GM18511 (cell line): ENCODE data around the gene KRT80.

Experiments
- ATAC-seq: cut with Tn5 transposase; IDR thresholded peaks from one replicate; pipeline ENCODE4 v1.9.1; 2021; ENCODE audit warnings: mild to moderate bottlenecking, moderate library complexity; ENCODE audit not compliant: unreplicated experiment

Gene KRT80

DNA sequence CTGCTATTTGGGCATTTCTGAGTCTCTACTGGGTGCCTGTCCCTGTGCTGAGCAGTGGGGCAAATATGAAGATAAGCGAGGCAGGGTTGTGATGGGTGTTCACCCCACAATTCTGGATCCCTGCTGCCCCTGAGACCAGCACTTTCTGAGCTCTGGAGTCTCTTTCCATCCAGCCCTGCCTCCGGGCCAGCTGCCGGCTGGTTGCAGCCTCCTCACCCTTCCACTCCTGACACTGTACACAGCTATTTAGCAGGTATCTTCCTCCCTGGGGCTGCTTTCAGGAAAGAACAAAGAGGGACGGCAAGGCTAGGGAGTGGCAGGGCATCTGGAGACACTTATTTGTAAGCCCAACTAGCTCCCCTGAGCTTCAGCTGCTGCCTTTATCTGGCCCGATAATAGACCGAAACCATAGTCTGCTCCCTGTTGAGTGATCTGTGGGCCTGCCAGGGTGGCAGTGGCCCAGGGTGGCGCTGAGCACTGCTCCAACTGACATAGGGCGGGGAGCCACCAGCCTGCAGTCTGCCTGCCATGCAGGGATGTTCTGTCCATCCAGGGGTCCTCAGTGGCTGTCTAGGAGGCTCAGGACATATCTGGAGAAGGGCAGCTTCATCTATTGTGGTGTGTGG lies 7.6 kb upstream of the KRT80 start:
- no peak for ATAC-seq

DNA sequence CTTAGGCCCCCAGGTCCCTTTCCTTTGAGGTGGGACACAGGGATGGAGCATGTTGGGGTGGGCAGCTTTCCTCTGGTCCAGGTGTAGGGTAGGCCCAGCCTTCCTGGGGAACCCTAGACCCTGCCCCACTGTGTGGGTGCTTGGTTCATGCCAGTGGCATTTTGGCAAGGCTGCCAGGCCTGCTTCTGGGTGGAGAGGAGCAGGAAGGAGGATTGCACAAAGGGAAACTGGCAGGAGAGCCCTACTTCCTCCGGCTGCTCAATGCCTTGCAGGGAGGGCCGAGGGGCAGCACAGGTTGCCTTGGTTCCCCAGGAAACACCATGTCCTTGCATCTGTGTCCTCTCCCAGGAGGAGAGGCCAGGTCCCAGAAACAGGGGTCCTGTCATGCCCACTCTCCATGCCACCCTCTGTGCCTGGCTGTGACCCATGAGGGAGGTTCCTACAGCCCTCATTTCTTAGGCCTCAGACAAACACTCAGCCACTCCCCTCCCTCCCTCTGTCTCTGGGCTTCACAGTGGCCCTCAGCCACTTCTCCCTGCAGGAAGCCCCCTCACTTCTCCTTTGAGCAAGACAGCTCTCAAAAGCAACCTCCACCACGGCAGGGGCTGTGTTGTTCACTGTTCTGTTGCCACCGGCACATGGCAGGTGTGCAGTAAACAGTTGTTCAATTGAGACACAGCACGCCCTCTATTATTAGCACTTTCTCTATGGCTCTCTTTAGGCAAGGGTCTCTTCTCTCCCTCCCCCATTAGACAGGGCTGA lies 6.8 kb upstream of the KRT80 start:
- ATAC-seq, result no peak

- no peak for ATAC-seq
These were observed 5.8 kb upstream of the KRT80 start for GRCh38 chr12:52197371-52198231.

DNA sequence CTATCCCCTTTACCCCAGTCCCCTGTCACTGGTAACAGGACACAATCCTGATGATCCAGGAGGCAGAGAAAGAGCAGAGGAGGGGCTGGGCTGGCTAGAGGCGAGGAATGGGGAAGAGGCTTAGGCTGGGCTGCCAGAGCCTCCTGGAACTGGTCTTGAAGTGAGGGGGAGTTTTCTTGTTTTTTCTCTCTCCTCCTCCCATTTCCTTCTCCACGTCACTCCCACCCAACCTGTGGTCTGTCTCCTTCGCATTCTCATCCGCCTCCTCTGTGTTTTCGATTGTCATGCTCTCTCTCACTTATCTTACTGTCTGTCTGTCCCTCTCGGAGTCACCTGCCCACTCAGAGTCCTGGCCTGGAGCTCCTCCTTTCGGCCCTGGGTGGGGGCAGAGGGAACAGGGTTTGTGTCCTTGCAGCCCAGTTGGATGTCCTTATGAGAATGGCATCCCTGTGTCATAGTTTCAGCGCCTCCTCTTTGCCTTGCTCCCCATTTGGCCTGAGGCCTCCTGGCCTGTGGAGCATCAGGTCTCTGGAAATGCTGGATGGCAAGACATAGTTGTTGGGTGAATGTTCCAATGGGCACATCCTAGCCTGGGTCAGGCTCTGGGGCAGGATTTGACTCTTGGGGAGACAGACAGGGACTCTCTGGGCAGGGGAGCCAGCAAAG lies 3.4 kb upstream of the KRT80 start:
- ATAC-seq, result no peak

GRCh38 chr12:52193991-52194390 lies 2.2 kb upstream of the KRT80 start:
- no peak for ATAC-seq

DNA sequence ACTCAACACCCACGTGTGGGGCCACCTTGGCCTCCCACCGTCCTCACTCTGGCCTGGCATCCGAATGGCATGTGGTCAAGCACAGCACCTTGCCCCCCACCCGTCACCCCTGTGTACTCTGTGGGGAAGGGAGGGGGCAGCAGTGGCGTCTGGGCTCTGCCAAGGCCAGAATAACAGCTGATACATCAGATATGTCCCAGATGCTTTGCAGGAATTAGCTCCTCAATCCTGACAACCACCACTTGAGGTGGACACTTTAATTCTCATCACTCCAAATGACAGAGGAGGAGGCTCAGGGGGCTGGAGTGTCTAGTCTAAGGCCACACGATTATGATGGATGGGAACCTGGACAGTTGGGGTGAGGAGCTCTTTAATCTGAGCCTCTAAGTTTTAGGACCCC lies 1.7 kb upstream of the KRT80 start:
- no peak for ATAC-seq

- no peak for ATAC-seq
These were observed 719 bp downstream of the KRT80 start for GRCh38 chr12:52190860-52191729.

GRCh38 chr12:52189376-52190174 lies 2.2 kb downstream of the KRT80 start:
- ATAC-seq, result no peak

GRCh38 chr12:52188658-52189057 lies 3.2 kb downstream of the KRT80 start:
- no peak for ATAC-seq

DNA sequence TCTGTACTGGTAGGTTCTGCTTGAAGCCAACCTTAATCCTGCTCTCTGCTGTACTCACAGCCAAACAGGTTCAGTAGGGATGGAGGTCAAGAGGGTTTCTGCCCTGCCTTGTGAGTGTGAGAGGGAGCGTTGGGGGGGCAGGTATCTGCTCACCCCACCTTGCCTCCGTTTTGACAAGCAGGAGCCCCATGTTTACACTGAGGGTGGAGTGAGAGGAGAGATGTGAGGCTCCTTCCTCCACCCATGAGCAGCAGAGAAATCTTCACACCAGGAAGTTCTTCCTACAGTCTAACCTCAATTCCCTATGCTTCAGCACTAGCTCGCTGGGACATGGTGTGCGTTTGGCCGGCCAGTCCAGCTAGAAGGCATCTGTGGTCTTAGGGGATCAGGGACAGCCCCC lies 4.2 kb downstream of the KRT80 start:
- no peak for ATAC-seq

DNA sequence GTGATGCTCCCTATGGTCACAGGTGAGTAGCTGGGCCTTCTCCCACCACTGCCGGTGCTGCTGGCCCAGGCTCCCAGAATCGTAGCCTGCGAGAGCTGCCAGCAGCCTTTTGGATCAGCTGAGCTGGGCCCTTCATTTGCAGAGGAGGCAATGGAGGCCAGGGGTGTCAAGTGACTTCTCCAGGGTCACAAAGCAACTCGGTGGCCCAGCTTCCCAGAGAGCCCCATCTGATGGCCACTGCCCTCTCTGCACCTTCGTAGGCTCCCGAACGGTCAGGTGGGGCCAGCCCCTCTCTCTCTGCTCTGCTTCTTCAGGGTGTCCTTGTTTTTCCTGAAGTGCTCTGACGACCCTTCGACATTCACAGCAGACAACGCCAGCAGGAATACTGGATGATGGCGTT lies 4.6 kb downstream of the KRT80 start:
- no peak for ATAC-seq

- no peak for ATAC-seq
These were observed 5.5 kb downstream of the KRT80 start for GRCh38 chr12:52186118-52186840.

DNA sequence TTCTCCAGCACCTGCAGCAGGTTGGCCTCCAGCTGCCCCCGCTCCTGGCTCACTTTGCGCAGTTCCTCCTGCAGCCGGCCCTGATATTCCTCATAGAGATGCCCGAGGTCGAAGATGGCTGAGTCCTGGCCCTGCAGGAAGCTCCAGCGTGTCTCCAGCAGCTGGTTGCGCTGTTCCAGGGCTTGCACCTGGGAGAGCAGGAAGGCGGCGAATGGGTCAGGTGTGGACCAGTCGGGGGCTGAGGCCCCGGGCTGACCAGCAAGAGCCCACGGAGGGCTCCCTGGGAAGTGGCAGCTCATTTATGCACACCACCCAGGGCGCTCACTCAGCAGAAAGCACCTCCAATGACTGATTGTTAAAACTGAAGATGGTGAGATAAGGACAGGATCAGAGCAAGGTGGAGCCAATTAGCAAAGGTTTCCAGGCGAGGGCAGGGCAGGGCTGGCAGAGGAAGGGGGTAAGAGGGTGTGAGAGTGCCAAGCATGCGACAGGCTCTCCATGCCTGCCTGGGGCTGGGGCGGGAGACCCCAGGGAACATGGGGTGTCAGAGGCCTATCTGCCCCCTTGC lies 6.3 kb downstream of the KRT80 start:
- ATAC-seq, result no peak

DNA sequence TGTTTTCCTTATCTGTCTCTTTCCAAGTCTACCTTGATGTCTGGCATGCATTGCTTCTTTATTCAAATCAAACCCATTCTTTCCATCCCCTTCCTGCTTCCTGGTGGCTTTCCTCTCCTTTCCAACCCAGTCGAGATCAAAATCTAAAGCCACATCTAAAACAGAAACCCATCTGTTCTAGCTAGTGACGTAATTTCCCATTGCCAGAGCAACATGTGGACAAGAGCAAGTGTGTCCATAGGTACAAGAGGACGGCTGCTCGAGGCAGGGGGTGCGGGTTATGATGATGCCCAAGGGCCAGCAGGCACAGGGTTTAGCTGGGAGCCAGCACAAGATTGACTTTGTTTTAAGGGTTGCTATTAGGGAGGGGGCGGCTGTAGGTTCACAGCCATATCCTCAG lies 7.0 kb downstream of the KRT80 start:
- no peak for ATAC-seq

- no peak for ATAC-seq
These were observed 7.8 kb downstream of the KRT80 start for GRCh38 chr12:52183971-52184370.

- ATAC-seq, result no peak
These were observed 8.3 kb downstream of the KRT80 start for GRCh38 chr12:52183544-52183910.

- ATAC-seq, result no peak
These were observed 8.8 kb downstream of the KRT80 start for GRCh38 chr12:52182898-52183543.

DNA sequence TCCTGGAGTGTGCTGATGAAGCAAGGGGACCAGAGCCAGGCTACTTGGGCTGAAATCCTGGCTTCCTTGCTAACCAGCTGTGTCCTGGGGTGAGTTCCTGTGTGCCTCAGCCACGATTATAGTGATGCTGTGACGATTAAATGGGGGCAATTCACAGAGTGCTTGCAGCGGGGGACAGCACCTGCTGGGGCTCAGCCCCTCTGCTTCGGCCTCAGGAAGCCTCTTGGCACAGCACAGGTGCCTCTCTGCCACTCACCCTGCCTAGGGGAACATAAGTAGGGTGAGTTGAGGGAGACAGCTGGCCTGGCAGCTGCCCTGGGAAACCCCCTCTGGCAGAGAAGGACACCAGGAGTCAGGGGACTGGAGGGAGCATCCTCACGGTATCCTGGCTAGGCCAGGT lies 9.4 kb downstream of the KRT80 start:
- no peak for ATAC-seq
